Epithelial cell of proximal tubule (primary cell): ENCODE data around the gene SNAI3. TPM values are rescaled to one million over a fixed set of nuclear protein-coding genes. Genes with fewer than 3 reads are reported as not detected.

ENCODE experiments used
- DNase-seq: peaks from one replicate; pipeline ENCODE4 v3.0.0-alpha.2; 2011; ENCODE audit warnings: low read depth
- H3K4me3 ChIP-seq: 2 replicates; pipeline ENCODE4 v1.5.1; 2011; ENCODE audit warnings: low read depth, mild to moderate bottlenecking, low read length
- total RNA-seq: library from RNA; depleted of rRNA; stranded (reverse); fragments of >200 nt; gene quantifications from 2 replicates; pipeline ENCODE4 v1.2.3, GENCODE V29; 2015
- TF ChIP-seq, protein P1 (sequence below): conservative IDR thresholded peaks from 2 replicates; pipeline ENCODE4 v1.5.1; 2012; ENCODE audit warnings: low read depth, mild to moderate bottlenecking, low read length

The SNAI3 gene
- total RNA-seq = 0.23 and 0.58 TPM in 2 replicates

- DNase-seq = no peak
- H3K4me3 ChIP-seq = peak within 1 kb of the TSS; percentile 59
- TF ChIP-seq, protein P1, sequence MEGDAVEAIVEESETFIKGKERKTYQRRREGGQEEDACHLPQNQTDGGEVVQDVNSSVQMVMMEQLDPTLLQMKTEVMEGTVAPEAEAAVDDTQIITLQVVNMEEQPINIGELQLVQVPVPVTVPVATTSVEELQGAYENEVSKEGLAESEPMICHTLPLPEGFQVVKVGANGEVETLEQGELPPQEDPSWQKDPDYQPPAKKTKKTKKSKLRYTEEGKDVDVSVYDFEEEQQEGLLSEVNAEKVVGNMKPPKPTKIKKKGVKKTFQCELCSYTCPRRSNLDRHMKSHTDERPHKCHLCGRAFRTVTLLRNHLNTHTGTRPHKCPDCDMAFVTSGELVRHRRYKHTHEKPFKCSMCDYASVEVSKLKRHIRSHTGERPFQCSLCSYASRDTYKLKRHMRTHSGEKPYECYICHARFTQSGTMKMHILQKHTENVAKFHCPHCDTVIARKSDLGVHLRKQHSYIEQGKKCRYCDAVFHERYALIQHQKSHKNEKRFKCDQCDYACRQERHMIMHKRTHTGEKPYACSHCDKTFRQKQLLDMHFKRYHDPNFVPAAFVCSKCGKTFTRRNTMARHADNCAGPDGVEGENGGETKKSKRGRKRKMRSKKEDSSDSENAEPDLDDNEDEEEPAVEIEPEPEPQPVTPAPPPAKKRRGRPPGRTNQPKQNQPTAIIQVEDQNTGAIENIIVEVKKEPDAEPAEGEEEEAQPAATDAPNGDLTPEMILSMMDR = no peak
Observed at GRCh38 chr16:88686439-88687253, at the start of gene SNAI3. TSS of gene SNAI3 (minus strand) at chr16:88686507. CDS start at chr16:88686406, 101 bp downstream.

GRCh38 chr16:88736088-88736487 is 49.8 kb upstream of the SNAI3 start:
- DNase-seq = no peak
- TF ChIP-seq, protein P1 = no peak
- H3K4me3 ChIP-seq = no peak overlapping the region

GRCh38 chr16:88735616-88736015 is 49.3 kb upstream of the SNAI3 start:
- no peak overlapping the region for H3K4me3 ChIP-seq
- no peak for DNase-seq
- TF ChIP-seq, protein P1 = no peak

- DNase-seq = no peak
- no peak overlapping the region for H3K4me3 ChIP-seq
- TF ChIP-seq, protein P1 = no peak
Observed at GRCh38 chr16:88735121-88735520, 48.8 kb upstream of the SNAI3 start.

- no peak overlapping the region for H3K4me3 ChIP-seq
- no peak for DNase-seq
- TF ChIP-seq, protein P1 = no peak
Observed at GRCh38 chr16:88734361-88734728, 48.0 kb upstream of the SNAI3 start.

- no peak overlapping the region for H3K4me3 ChIP-seq
- TF ChIP-seq, protein P1 = no peak
- no peak for DNase-seq
Observed at GRCh38 chr16:88733630-88734360, 47.5 kb upstream of the SNAI3 start.
